NT2/D1 (cell line): Measurements from ENCODE around the gene SESTD1.

Experiments used
- SUZ12 ChIP-seq: IDR thresholded peaks from 2 replicates; pipeline ENCODE4 v1.6.1; 2011; ENCODE audit not compliant: insufficient read length, insufficient read depth; ENCODE audit errors: extremely low read depth
- YY1 ChIP-seq: IDR thresholded peaks from 2 replicates; pipeline ENCODE4 v1.6.1; 2011; ENCODE audit not compliant: insufficient read length, insufficient read depth

- TF ChIP-seq YY1 (no peak), SUZ12 (no peak)
Observed at GRCh38 chr2:179130560-179130959, 134.1 kb downstream of the SESTD1 start.
